ENCODE results near the gene SLC16A7. TPM values are rescaled to one million over a fixed set of nuclear protein-coding genes. Genes with fewer than 3 reads are reported as not detected.

Gene SLC16A7
- total and polyA plus RNA-seq, 10 of the 15 experiments (the other 5 are each of a cell fraction or from before 2014, with no cell fraction given) = 1.5 to 12.9 (median 6.7) TPM

DNA sequence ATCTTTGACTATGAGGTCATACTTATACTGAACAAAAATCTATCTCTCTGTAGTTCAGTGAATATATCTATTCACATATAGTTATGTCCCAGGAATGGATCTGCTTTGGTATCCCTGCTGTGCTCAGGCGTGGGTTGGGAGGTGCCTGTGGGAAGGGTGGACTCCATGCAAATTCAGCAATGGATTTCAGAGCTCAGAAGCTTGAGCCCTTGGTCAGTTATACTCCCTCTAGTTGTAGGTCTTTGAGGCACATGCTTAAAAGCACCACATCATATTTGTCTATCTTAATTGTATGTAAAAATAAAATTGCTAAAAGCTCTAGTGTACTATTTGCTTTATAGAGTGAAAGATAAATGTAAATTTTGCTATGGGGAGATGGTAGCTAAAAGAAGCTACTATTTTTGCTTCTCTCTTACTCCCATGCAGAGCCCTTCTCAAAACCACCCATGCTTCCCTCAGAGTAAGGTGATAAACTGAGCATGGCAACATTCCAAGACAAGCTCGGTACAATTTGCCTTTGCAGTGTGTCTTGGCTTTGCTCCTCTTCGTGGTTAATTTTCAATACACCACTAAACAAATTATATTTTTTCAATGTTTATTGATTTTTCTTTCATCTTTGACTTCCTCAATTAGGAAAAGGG is 54.9 kb downstream of the SLC16A7 start (continued):
- TF ChIP-seq, protein P1, sequence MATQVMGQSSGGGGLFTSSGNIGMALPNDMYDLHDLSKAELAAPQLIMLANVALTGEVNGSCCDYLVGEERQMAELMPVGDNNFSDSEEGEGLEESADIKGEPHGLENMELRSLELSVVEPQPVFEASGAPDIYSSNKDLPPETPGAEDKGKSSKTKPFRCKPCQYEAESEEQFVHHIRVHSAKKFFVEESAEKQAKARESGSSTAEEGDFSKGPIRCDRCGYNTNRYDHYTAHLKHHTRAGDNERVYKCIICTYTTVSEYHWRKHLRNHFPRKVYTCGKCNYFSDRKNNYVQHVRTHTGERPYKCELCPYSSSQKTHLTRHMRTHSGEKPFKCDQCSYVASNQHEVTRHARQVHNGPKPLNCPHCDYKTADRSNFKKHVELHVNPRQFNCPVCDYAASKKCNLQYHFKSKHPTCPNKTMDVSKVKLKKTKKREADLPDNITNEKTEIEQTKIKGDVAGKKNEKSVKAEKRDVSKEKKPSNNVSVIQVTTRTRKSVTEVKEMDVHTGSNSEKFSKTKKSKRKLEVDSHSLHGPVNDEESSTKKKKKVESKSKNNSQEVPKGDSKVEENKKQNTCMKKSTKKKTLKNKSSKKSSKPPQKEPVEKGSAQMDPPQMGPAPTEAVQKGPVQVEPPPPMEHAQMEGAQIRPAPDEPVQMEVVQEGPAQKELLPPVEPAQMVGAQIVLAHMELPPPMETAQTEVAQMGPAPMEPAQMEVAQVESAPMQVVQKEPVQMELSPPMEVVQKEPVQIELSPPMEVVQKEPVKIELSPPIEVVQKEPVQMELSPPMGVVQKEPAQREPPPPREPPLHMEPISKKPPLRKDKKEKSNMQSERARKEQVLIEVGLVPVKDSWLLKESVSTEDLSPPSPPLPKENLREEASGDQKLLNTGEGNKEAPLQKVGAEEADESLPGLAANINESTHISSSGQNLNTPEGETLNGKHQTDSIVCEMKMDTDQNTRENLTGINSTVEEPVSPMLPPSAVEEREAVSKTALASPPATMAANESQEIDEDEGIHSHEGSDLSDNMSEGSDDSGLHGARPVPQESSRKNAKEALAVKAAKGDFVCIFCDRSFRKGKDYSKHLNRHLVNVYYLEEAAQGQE (IDR thresholded peaks at IDR 0.05; ENCODE audit: low read depth, low read length) = no peak
- TF ChIP-seq, protein P2, sequence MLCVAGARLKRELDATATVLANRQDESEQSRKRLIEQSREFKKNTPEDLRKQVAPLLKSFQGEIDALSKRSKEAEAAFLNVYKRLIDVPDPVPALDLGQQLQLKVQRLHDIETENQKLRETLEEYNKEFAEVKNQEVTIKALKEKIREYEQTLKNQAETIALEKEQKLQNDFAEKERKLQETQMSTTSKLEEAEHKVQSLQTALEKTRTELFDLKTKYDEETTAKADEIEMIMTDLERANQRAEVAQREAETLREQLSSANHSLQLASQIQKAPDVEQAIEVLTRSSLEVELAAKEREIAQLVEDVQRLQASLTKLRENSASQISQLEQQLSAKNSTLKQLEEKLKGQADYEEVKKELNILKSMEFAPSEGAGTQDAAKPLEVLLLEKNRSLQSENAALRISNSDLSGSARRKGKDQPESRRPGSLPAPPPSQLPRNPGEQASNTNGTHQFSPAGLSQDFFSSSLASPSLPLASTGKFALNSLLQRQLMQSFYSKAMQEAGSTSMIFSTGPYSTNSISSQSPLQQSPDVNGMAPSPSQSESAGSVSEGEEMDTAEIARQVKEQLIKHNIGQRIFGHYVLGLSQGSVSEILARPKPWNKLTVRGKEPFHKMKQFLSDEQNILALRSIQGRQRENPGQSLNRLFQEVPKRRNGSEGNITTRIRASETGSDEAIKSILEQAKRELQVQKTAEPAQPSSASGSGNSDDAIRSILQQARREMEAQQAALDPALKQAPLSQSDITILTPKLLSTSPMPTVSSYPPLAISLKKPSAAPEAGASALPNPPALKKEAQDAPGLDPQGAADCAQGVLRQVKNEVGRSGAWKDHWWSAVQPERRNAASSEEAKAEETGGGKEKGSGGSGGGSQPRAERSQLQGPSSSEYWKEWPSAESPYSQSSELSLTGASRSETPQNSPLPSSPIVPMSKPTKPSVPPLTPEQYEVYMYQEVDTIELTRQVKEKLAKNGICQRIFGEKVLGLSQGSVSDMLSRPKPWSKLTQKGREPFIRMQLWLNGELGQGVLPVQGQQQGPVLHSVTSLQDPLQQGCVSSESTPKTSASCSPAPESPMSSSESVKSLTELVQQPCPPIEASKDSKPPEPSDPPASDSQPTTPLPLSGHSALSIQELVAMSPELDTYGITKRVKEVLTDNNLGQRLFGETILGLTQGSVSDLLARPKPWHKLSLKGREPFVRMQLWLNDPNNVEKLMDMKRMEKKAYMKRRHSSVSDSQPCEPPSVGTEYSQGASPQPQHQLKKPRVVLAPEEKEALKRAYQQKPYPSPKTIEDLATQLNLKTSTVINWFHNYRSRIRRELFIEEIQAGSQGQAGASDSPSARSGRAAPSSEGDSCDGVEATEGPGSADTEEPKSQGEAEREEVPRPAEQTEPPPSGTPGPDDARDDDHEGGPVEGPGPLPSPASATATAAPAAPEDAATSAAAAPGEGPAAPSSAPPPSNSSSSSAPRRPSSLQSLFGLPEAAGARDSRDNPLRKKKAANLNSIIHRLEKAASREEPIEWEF (IDR thresholded peaks at IDR 0.05; ENCODE audit: insufficient replicate concordance, low read depth, low read length) = no peak
- TF ChIP-seq FOS (IDR thresholded peaks at IDR 0.05; ENCODE audit: borderline replicate concordance, extremely low read depth, insufficient read length) (no peak), NRF1 (conservative IDR thresholded peaks at IDR 0.05; ENCODE audit: low read depth, low read length) (no peak)
